HG02840 (cell line): ENCODE results near the gene HBG1.

Experiments used
- ATAC-seq: cut with Tn5 transposase; IDR thresholded peaks from one replicate; pipeline ENCODE4 v1.9.1; 2021; ENCODE audit warnings: mild to moderate bottlenecking, moderate library complexity, moderate number of reproducible peaks; ENCODE audit not compliant: unreplicated experiment, low FRiP score

HBG1 gene

GRCh38 chr11:5230266-5230665 is 19.4 kb downstream of the HBG1 start:
- ATAC-seq = no peak

- no peak for ATAC-seq
Observed at GRCh38 chr11:5229796-5230195, 19.9 kb downstream of the HBG1 start.

GRCh38 chr11:5229356-5229755 is 20.3 kb downstream of the HBG1 start:
- no peak for ATAC-seq

GRCh38 chr11:5228124-5228523 is 21.5 kb downstream of the HBG1 start:
- no peak for ATAC-seq

GRCh38 chr11:5227681-5228080 is 22.0 kb downstream of the HBG1 start:
- no peak for ATAC-seq

GRCh38 chr11:5226732-5227310 is 22.8 kb downstream of the HBG1 start, which contains the start of gene HBB:
Gene HBB (minus strand): TSS chr11:5227071. CDS start chr11:5227021, 50 bp downstream.
- ATAC-seq = no peak

- ATAC-seq = no peak
Observed at GRCh38 chr11:5225480-5225871, 24.2 kb downstream of the HBG1 start.

- no peak for ATAC-seq
Observed at GRCh38 chr11:5224538-5225479, 24.8 kb downstream of the HBG1 start.

- no peak for ATAC-seq
Observed at GRCh38 chr11:5223686-5224085, 26.0 kb downstream of the HBG1 start.

- ATAC-seq = no peak
Observed at GRCh38 chr11:5223146-5223545, 26.5 kb downstream of the HBG1 start.

GRCh38 chr11:5210376-5210885 is 39.2 kb downstream of the HBG1 start:
- ATAC-seq = no peak

GRCh38 chr11:5204787-5205186 is 44.9 kb downstream of the HBG1 start:
- no peak for ATAC-seq

- no peak for ATAC-seq
Observed at GRCh38 chr11:5203366-5203765, 46.3 kb downstream of the HBG1 start.

- ATAC-seq = no peak
Observed at GRCh38 chr11:5200582-5200981, 49.1 kb downstream of the HBG1 start, which contains the start of gene OR51V1. Gene OR51V1 (minus strand): TSS chr11:5200682. CDS start chr11:5200682, 0 bp downstream.

GRCh38 chr11:5198285-5198684 is 51.4 kb downstream of the HBG1 start:
- no peak for ATAC-seq
